Measurements from ENCODE around the gene PTPN3.

DNA sequence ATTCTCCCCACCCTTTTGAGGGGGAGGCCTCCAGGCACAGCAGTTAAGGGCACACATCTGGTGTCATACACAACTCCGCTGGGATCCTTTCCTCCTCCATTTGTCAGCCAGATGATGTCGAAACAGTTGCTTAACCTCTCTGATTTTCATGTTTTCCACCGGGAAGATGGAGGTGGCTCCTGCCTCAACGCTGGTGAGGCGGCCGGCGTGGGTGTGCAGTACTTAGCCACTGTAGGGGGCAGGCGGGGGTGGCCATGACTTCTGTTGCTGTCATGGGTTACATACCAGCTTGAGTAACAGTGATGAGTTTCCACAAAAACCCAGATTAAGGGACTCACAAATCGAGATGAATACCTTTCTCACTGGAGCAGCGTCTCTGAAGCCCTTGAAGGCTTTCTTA is 114.2 kb downstream of the PTPN3 start:
- TF ChIP-seq YY1 (IDR thresholded peaks at IDR 0.05; ENCODE audit: insufficient read depth, insufficient read length) (no peak), SUZ12 (IDR thresholded peaks at IDR 0.05; ENCODE audit: extremely low read depth, insufficient read depth, insufficient read length) (no peak), ZNF274 (IDR thresholded peaks at IDR 0.05; ENCODE audit: low read depth, low read length) (no peak)
